ENCODE results near the gene TMEM181. TPM values are rescaled to one million over a fixed set of nuclear protein-coding genes. Genes with fewer than 3 reads are reported as not detected.

The TMEM181 gene
- total and polyA plus RNA-seq, 2 of the 13 experiments (the other 11 are each of a cell fraction or from before 2014, with no cell fraction given), result 59.1 to 108 TPM

- in situ Hi-C loops (cut with HindIII; ENCODE audit: extremely low pct_ligation_motif_present, low pct_unique_long_range_greater_than_20kb), result no loop called here
- Histone ChIP-seq H3K36me3 (replicated peaks in 1 of 2; ENCODE audit: control insufficient read depth in 1 of 2, insufficient read depth in 2 of 2, low read length in 2 of 2) (peaks cover 5 to 15% of the 10 kb centered on the region in 2 experiments; a peak in 2 of 5 replicates), H3K4me1 (ENCODE audit: insufficient read depth, low read length) (peaks cover 95% of the 10 kb centered on the region), H3K79me2 (ENCODE audit: insufficient read depth, low read length) (peaks cover 99% of the 10 kb centered on the region), H2AFZ (ENCODE audit: low read length) (no peak overlapping the region), H3K9me3 (ENCODE audit: low read length) (no peaks in the 10 kb centered on the region), H4K20me1 (ENCODE audit: insufficient read depth, low read length) (peaks cover 83% of the 10 kb centered on the region), H3K27ac (ENCODE audit: extremely low read length, insufficient read depth, low read length) (no peak overlapping the region), H3K4me2 (ENCODE audit: low read depth, low read length) (0 out of 2 replicates have a peak overlapping the region, but pooled peaks have one; percentile 18), H3K27me3 (ENCODE audit: control insufficient read depth in 1 of 2, insufficient read depth in 2 of 2, low read length in 2 of 2) (no peaks in the 10 kb centered on the region), H3K4me3 (replicated peaks in 1 of 3; ENCODE audit: insufficient read depth in 1 of 3, low read depth in 2 of 3, low read length in 3 of 3) (no peak overlapping the region), H3K9ac (ENCODE audit: insufficient read depth, low read depth, low read length) (0 out of 2 replicates have a peak overlapping the region, but pooled peaks have one; percentile 5)
- CTCF ChIA-PET (ENCODE audit: low intra/inter-chr PET ratio, low total read pairs), result no interaction called here
- FAIRE-seq (peak; percentile 56), ATAC-seq (peak; percentile 20; the same call in 2 of the 3 replicates), DNase-seq (ENCODE audit: low spot score) (no peak)
- POLR2A ChIA-PET, result no interaction called here
- intact Hi-C loops (cut with micrococcal nuclease; ENCODE audit: unreplicated experiment), result no loop called here
- BruUV-seq (replicated peaks), result no TSS peak
- WGBS (ENCODE audit: low lambda C conversion rate), result 90% methylated on average over 14 of the region's 14 CpGs
- TF ChIP-seq PHF5A (CRISPR knock-in tag; IDR thresholded peaks at IDR 0.05; ENCODE audit: low read depth, unreplicated experiment) (no peak), KDM5B (CRISPR knock-in tag; IDR thresholded peaks at IDR 0.05; ENCODE audit: borderline replicate concordance) (peak; percentile 46; the same call in 1 of the 2 replicates), PAWR (CRISPR knock-in tag; IDR thresholded peaks at IDR 0.05; ENCODE audit: borderline replicate concordance) (no peak), RBFOX2 (IDR thresholded peaks at IDR 0.05; ENCODE audit: low read depth, low read length) (peak; percentile 42; the same call in 1 of the 2 replicates), TEAD3 (CRISPR knock-in tag; optimal IDR thresholded peaks at IDR 0.05; ENCODE audit: borderline replicate concordance) (peak; percentile 34), SNAPC4 (CRISPR knock-in tag; IDR thresholded peaks at IDR 0.05) (0 out of 2 replicates have a peak, but pooled peaks have one; percentile 2), ZNF10 (CRISPR knock-in tag; IDR thresholded peaks at IDR 0.05; ENCODE audit: borderline replicate concordance, low read depth) (no peak), STAG1 (CRISPR knock-in tag; IDR thresholded peaks at IDR 0.05) (peak; percentile 19), ZNF280D (CRISPR knock-in tag; IDR thresholded peaks at IDR 0.05) (no peak), MED8 (CRISPR knock-in tag; IDR thresholded peaks at IDR 0.05; ENCODE audit: insufficient replicate concordance) (no peak), PCBP1 (IDR thresholded peaks at IDR 0.05; ENCODE audit: borderline replicate concordance, low read depth, low read length) (0 out of 2 replicates have a peak, but pooled peaks have one; percentile 22), ZNF34 (CRISPR knock-in tag; IDR thresholded peaks at IDR 0.05; ENCODE audit: borderline replicate concordance) (0 out of 2 replicates have a peak, but pooled peaks have one; percentile 0), SMAD9 (CRISPR knock-in tag; IDR thresholded peaks at IDR 0.05) (no peak), FOXC1 (CRISPR knock-in tag; IDR thresholded peaks at IDR 0.05; ENCODE audit: borderline replicate concordance) (no peak), AGO2 (optimal IDR thresholded peaks at IDR 0.05; ENCODE audit: low read depth, low read length) (peak; percentile 58), HIVEP1 (CRISPR knock-in tag; IDR thresholded peaks at IDR 0.05) (0 out of 2 replicates have a peak, but pooled peaks have one; percentile 30), ZFY (CRISPR knock-in tag; IDR thresholded peaks at IDR 0.05) (0 out of 2 replicates have a peak, but pooled peaks have one; percentile 19)
Observed at GRCh38 chr6:158565482-158566040, 5.7 kb downstream of the TMEM181 start.

Data from HepG2 (cell line).